A673 (cell line): ENCODE results near the gene KRTAP1-5.

Experiments used
- CTCF ChIP-seq: fragments of 300-800, 200-600 bp; sonication (generic); conservative IDR thresholded peaks from 2 replicates; pipeline ENCODE4 v1.5.1; 2017; ENCODE audit warnings: low read depth, mild to moderate bottlenecking, antibody characterized with exemption, low read length, moderate library complexity, mixed read lengths
- EZH2 ChIP-seq: fragments of 200-600 bp; sonication (generic); IDR thresholded peaks from 2 replicates; pipeline ENCODE4 v1.6.1; 2017; ENCODE audit warnings: borderline replicate concordance, low read depth, mild to moderate bottlenecking, mixed read lengths, antibody characterized with exemption, low read length; ENCODE audit not compliant: poor library complexity, severe bottlenecking

DNA sequence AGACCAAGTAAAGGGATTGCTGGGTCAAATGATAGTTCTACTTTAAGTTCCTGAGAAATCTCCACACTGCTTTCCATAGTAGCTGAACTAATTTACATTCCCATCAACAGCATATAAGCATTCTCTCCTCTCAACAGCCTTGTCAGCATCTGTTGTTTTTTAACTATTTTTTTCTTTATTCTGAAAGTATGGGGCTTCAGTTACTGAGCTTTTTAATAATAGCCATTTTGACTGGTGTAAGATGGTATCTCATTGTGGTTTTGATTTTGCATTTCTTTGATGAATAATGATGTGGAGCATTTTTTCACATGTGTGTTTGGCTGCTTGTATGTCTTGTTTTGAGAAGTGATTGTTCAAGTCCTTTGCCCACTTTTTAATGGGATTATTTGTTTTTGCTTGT, 25.6 kb upstream of the KRTAP1-5 start:
- TF ChIP-seq CTCF (no peak), EZH2 (no peak)
